ENCODE results near the gene IMMP2L. TPM values are rescaled to one million over a fixed set of nuclear protein-coding genes. Genes with fewer than 3 reads are reported as not detected.
"Not testable (repeated sequence)": the region's sequence is repeated elsewhere in the genome, so short reads cannot be mapped to it uniquely, and the experiment has no call there.

IMMP2L gene
- total RNA-seq, 1 experiment from 2014 or later, result 28.7 TPM

GRCh38 chr7:110960811-110961210 lies 601.5 kb downstream of the IMMP2L start:
- DNase-seq (ENCODE audit: low spot score), result no peak
- in situ Hi-C loops (cut with HindIII; ENCODE audit: low sequenced_read_pairs), result no loop called here

DNA sequence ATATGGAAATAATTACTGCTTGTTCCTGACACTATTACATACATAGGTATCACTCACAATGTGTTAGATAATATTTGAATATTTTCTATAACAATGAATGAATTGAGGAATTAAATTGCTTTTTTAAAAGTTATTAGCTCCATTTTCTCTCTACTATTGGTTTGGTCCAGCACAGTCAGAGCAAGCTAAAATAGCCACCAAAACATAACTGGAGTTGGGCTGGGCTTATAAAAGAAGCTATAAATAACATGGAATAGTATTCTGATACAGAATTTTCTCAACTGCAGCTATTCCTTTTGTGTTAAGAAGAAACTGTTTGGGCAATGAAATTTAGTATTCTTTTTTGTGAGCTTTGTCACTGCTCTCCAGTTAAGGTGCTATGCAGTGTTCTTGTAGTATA lies 614.0 kb downstream of the IMMP2L start:
- in situ Hi-C loops (cut with HindIII; ENCODE audit: low sequenced_read_pairs), result no loop called here
- DNase-seq (ENCODE audit: low spot score), result no peak

- DNase-seq (ENCODE audit: low spot score), result no peak
- in situ Hi-C loops (cut with HindIII; ENCODE audit: low sequenced_read_pairs), result no loop called here
Observed at GRCh38 chr7:110947408-110947807, 614.9 kb downstream of the IMMP2L start.

- DNase-seq (ENCODE audit: low spot score), result no peak
- in situ Hi-C loops (cut with HindIII; ENCODE audit: low sequenced_read_pairs), result no loop called here
Observed at GRCh38 chr7:110944966-110945644, 617.2 kb downstream of the IMMP2L start.

DNA sequence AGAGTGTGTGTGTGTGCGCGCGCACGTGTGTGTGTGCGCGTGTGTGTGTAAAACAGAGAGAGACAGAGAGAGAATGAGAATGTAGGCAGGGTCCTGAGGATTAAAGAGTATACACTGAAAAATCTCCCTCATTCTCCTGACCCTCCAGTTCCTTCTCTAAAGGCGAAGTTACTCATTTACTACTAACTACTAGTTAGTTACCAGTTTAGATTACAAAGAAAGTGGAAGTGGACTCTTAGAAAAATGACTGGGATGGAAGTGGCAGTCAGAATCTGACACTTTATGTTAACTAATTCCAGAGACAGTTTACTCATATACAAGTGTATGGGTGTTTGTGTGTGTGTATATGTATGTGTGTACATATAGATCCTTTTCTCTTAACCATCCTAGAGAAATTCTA lies 617.8 kb downstream of the IMMP2L start:
- no peak for DNase-seq (ENCODE audit: low spot score)

DNA sequence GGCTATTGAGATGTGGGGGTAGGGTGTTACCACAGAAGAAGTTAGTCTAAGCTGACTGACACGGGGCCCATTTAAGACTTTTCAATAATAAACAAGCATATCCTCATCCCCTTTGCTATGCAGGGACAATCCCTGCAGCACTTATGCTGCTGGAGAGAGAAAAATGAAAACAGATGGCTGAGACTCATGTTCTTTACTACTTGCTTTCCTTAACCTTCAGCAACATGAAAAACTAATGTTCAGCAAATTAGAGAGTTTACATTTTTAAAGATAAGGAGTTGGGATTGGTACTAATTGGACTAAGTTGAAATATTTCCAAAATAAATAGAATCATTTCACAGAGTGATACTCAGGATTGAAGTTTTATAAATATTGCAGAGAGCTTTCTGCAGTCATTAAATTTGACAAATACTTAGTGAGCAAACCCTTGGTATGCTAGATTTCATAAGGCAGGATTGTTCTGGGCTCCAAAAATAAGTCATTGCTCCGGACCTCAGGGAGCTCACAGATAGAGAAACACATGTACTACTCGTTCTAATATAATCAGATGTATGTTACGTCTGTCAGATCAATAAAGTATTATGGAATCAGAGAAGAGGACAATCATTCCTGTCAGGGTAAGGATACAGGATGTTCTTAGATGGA lies 618.5 kb downstream of the IMMP2L start:
- no peak for DNase-seq (ENCODE audit: low spot score)
- in situ Hi-C loops (cut with HindIII; ENCODE audit: low sequenced_read_pairs), result no loop called here

More for the DNA sequence above, 617.8 kb downstream of the IMMP2L start:
- in situ Hi-C loops (cut with HindIII; ENCODE audit: low sequenced_read_pairs), result no loop called here

DNA sequence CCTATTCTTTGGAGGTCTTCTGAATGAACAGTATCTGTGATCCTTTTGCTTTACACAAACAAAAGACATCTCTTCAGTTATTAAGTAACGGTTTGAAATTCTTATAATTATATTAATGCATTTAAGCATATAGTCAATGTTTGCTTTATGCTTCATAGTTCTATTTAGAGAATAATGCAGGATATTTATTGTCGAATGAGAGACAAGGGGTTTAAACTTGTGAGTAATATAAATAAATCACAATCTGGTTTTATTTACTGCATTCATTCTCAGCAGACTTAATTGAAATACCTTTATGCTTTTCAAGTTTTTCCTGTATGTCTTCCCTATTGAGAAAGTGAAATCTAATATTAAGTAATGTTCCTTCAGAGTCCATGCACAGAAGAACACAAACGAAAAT lies 620.9 kb downstream of the IMMP2L start:
- DNase-seq (ENCODE audit: low spot score), result no peak
- in situ Hi-C loops (cut with HindIII; ENCODE audit: low sequenced_read_pairs), result no loop called here

- in situ Hi-C loops (cut with HindIII; ENCODE audit: low sequenced_read_pairs), result no loop called here
Observed at GRCh38 chr7:110940756-110941155, 621.5 kb downstream of the IMMP2L start.

DNA sequence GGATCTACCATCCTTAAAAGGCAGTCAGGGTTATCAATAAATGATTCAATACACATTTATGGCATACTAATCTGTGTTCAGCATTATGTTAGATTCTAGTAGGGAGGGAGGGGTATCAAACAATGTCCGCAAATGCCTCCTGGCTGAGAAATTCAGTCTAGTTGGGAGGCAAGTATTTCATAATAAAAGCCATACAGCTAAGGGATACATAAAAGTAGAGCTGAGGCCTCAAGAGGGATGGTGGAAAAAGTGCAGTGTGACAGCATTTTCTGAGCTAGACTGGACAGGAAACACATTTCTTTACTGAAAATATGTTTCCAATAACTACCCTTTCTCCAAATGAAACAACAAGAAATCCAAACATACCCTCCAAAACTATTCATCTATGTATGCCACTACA lies 624.1 kb downstream of the IMMP2L start:
- in situ Hi-C loops (cut with HindIII; ENCODE audit: low sequenced_read_pairs), result no loop called here

More at GRCh38 chr7:110940756-110941155, 621.5 kb downstream of the IMMP2L start:
- no peak for DNase-seq (ENCODE audit: low spot score)

GRCh38 chr7:110936665-110937064 lies 625.6 kb downstream of the IMMP2L start:
- in situ Hi-C loops (cut with HindIII; ENCODE audit: low sequenced_read_pairs); DNase-seq (ENCODE audit: low spot score): not testable (repeated sequence)

More for the DNA sequence above, 624.1 kb downstream of the IMMP2L start:
- no peak for DNase-seq (ENCODE audit: low spot score)

DNA sequence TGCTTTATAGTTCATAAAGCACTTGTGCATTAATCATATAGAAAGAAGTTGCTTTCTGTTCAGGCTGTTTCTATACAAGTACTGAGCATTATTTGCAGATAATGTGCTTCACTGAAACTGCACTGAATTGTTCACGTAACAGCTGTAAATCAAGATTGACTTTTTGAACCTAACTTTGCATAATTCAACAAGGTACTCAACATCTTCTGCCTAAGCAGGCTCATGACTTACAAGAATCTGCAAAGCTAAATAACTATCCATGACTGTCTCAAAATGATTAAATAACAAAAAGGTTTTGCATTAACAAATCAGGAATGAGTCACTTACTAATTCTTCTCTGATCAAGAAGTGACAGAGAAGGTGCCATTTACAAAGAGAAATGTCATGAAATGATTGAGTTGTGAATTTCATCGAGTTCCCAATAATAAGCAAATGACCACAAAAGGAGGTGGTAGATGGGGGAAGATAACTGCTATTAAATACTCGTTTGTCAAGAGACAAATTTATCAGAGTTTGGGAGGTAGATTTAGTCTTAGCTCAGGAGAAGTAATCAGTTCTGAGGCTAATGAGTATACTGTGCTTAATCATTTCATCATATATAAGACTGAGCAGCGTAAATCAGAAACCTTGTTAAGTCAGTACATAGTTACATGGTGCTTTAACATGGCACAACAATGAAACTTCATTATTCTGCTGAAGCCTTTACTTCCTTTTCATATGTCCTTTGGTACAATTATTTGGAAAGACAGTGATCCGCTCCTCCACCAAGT lies 632.6 kb downstream of the IMMP2L start:
- no peak for DNase-seq (ENCODE audit: low spot score)
- in situ Hi-C loops (cut with HindIII; ENCODE audit: low sequenced_read_pairs), result no loop called here

DNA sequence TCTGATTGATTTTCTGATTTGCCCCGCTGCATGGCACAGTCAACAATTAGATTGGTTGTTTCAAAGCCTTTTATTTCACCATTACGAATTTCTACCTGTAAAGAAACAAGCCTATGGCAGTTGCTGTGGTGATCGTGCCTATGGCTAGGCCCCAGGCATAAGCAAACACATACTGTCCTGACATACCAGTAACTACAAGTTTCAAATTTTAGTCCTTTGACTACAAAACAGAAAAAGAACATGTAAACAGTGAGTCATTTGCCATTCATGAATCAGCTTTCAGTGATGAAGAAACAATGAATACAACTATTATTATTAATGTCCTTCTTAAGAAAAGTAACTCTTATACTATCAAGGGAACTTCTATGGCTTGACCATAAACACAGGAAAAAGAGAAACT lies 639.4 kb downstream of the IMMP2L start:
- in situ Hi-C loops (cut with HindIII; ENCODE audit: low sequenced_read_pairs), result no loop called here
- no peak for DNase-seq (ENCODE audit: low spot score)

GRCh38 chr7:110921595-110922151 lies 640.6 kb downstream of the IMMP2L start:
- no peak for DNase-seq (ENCODE audit: low spot score)
- in situ Hi-C loops (cut with HindIII; ENCODE audit: low sequenced_read_pairs), result no loop called here

- in situ Hi-C loops (cut with HindIII; ENCODE audit: low sequenced_read_pairs), result no loop called here
- DNase-seq (ENCODE audit: low spot score), result no peak
Observed at GRCh38 chr7:110918949-110919548, 643.2 kb downstream of the IMMP2L start.

GRCh38 chr7:110914263-110914662 lies 648.0 kb downstream of the IMMP2L start:
- in situ Hi-C loops (cut with HindIII; ENCODE audit: low sequenced_read_pairs), result no loop called here
- DNase-seq (ENCODE audit: low spot score), result no peak

DNA sequence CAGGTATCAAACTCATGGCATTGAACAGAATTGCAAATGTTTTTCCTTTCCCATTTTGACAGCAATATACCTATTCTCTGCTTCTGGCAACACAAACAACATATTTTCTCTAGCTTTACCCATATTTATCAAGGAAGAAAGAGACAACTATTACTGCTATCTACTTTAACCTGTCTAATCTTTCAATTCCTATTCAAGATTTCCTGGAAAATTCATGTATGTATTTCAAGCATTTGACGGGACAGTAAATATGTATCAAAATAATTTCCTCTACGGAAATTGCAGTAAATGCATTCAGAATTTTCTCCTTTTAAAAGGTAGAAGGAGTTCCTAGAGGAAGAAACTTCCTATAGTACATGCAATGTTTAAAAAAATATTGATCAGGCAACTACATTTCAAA lies 650.7 kb downstream of the IMMP2L start:
- in situ Hi-C loops (cut with HindIII; ENCODE audit: low sequenced_read_pairs), result no loop called here

GRCh38 chr7:110909117-110909516 lies 653.2 kb downstream of the IMMP2L start:
- in situ Hi-C loops (cut with HindIII; ENCODE audit: low sequenced_read_pairs), result no loop called here
- DNase-seq (ENCODE audit: low spot score), result no peak

More for the DNA sequence above, 650.7 kb downstream of the IMMP2L start:
- no peak for DNase-seq (ENCODE audit: low spot score)

DNA sequence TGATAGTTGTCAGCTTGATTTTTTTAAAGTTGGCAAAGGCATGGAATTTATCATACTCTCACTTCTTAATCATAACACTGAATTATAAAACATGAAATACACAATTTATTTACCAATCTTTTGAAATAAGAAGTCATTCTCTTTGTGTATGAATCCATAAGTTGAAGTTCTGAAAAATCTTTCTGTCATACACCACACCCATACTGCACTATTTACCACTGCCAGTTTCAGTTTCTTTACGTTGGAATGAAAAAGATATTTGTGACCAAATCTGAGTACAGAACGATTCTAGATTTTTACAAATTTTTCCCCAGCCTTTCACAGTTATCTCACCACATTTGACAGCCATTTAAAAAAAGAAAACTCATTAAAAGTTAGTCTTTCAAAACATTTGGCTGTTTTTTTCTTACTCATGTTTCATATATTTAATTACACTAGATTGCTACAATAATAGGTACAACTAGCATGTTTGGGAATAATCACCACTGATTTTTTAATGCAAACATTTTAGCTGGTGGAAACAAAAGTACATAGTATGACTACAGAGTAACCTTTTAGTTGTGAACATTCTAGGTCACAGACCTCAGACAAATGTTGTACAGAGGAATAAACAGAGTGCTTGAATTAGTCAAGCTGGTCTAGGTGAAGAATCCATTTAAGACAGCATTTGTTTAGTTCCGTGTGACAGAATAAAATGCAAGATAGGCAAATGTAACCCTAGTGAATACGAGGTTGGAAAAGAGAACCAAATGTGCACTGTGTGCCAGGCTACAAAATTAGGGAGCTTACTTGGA lies 656.3 kb downstream of the IMMP2L start:
- in situ Hi-C loops (cut with HindIII; ENCODE audit: low sequenced_read_pairs), result no loop called here
- DNase-seq (ENCODE audit: low spot score), result no peak

GRCh38 chr7:110898516-110898915 lies 663.8 kb downstream of the IMMP2L start:
- DNase-seq (ENCODE audit: low spot score), result no peak
- in situ Hi-C loops (cut with HindIII; ENCODE audit: low sequenced_read_pairs), result no loop called here
